ENCODE results near the gene MRPL40.

DNA sequence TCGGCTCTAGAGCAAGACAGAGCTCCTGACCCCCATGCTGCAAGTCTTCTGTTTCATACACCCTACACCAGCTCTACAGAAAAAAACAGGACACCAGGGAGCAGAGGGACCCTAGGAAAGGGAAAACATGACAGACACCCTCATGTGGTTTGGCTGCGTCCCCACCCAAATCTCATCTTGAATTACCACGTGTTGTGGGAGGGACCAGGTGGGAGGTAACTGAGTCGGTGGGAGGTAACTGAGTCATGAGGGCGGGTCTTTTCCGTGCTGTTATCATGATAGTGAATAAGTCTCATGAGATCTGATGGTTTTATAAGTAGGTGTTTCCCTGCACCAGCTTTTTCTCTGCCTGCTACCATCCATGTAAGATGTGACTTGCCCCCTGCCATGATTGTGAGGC, 21.8 kb downstream of the MRPL40 start:
- TF ChIP-seq, protein P1, sequence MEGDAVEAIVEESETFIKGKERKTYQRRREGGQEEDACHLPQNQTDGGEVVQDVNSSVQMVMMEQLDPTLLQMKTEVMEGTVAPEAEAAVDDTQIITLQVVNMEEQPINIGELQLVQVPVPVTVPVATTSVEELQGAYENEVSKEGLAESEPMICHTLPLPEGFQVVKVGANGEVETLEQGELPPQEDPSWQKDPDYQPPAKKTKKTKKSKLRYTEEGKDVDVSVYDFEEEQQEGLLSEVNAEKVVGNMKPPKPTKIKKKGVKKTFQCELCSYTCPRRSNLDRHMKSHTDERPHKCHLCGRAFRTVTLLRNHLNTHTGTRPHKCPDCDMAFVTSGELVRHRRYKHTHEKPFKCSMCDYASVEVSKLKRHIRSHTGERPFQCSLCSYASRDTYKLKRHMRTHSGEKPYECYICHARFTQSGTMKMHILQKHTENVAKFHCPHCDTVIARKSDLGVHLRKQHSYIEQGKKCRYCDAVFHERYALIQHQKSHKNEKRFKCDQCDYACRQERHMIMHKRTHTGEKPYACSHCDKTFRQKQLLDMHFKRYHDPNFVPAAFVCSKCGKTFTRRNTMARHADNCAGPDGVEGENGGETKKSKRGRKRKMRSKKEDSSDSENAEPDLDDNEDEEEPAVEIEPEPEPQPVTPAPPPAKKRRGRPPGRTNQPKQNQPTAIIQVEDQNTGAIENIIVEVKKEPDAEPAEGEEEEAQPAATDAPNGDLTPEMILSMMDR (IDR thresholded peaks at IDR 0.05), result no peak
- TF ChIP-seq POLR2A (IDR thresholded peaks at IDR 0.05), result no peak

All from prostate gland (tissue), 2 donors.